ENCODE measurements around the gene GPRC6A.

GPRC6A gene

DNA sequence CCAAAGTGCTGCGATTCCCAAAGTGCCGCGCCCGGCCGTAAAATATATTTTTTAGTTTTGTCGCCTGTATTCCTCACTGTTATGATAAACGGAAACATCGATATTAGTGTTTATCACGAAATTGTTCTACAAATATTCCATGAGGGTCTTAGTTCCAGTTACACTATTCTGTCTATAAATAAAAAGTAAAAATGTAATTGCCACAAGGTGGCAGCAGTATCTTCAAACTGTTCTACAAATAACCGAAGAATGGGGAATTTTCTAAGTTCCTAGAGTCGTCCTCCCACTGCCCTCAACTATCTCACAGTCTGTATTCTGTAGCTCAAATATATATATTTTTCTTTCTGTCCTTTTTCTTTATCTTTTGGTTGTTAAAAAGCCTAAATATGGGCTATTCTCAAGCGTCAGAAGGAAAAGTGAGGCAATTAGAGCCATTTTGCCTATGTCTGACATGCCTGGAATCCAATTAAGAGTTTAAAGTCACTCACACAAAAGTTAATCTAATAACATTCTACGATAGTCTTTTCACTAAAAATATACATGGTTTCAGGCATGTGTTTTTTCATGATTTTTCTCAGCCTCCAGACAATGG is 49.2 kb downstream of the GPRC6A start:
- DNase-seq (ENCODE audit: low read depth in 3 of 3) = no peak

DNA sequence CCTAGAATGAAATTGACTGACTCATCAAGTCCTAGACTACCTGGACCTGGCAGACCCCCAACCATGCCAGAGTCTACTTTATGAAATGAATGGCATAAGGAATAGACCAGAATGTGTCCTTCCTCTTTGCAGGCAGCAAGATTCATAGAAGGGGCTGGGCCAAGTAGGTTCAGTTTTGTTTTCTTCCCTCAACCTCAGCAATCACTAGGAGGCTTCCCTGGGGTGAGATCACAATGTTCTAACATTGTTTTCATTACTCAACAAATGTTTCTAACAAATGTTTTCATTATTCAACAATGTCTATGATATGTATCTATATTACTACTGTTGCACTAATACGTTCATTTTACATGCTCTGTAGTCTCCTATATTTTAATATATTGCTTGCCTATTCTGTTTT is 55.0 kb downstream of the GPRC6A start:
- DNase-seq (ENCODE audit: low read depth in 3 of 3) = no peak

DNA sequence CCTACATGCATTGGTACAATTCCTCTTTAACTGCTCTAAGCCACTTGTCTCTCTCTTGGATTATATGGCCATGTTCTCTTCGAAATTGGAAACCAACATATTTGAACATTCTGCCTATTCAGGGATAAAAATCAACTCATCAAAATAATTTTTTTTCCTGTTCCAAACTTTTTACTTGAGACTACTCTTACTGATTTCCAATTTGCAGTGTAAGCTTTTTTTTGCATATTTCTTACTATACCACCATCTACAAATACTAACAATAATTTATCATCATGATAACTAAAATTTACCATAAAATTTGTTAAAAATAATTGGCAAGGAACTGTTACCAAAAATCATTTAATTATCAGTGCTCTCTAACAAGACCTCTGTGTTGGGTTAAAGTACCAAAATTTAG is 56.4 kb downstream of the GPRC6A start:
- DNase-seq (ENCODE audit: low read depth in 3 of 3) = no peak

DNA sequence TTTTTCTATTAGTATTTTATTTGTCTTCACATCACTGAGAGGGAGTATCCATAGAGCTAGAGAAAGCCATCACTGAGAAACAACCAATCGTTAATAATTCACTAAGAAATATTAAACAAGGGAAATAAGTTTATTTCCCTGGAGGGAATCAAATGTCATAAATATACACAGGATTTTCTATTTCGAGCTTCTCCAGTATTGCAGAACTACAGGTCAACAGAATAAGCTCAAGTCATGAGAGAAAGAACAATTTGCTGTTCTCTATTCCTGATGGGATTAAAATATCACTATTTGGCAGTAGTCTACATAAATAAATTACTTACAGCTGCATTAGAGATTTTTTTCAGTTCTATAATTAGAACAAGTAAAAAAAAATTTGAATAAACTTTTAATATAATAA is 61.2 kb downstream of the GPRC6A start:
- no peak for DNase-seq (ENCODE audit: low read depth in 3 of 3)

DNA sequence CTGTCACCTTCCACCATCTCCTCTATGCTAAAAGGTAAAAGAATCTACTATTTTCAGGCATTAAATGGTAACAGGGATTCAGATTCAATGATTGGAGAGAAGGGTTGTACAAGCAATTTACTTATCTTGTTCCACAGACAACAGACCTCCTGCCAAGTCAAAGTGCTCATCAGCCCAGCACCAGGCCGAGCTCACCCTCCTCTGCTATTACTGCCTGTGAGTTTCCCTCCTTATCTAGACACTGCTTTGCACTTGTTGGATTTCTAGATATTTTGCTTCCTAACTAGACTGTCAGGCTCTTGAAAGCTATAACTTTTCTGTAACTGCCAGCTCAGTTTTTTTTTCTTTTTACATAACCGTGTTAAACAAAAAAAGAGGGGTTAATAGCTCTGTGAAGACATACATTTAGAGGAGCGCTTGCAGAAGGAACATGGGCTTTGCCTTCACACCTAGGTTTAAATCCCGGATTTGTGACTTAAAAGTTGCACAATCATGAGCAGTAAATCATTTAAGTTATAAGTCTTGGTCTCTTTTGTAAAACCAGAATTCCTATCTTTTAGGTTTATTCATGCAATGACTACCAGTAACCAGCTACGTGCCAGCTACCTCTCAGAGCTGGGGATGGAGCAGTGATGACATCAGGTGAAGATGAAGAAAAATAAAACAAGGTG is 62.2 kb downstream of the GPRC6A start:
- DNase-seq (ENCODE audit: low read depth in 3 of 3) = no peak

DNA sequence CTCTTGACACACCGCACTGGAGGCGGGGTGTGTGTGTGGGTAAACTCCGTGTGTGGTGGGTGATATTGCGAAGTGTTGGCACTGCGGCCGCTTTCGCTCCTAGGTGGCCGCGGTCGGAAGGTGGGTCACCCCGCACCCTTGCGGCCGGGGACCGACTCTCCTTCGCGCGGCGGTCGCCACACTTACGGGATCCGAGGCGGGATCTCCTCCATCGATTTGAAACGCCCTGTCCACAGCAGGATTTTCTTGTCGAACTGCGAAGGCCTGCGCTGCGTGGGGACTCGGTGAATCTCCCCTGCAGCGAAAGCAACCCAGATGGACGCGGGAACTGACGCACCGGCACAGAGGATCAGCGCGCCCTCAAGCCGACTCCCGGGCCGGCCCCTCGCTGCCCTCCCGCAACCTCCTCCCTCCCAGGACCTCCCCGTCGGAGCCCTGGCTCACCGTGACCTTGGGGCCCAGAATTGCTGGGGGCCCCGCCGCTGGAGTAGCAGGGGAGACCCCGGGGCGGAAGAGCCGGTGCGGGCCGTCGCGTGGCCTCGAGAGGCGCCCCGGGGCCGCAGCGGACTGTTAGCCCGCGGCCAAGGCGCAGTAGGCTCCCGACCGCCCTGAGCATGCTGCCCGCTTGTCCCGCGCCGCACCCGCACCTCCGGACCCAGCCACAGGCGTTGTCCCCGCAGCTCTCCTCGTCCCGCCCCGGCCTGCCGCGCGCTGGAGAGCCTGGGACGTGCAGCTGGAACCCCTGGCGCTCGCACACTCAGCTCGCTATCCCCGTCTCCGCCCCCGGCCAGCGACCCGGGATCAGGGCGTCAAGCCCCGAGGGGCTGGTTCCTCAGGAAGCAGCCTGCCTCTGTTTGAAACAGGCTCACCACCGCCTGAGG is 63.7 kb downstream of the GPRC6A start, which contains the start of gene FAM162B:
FAM162B (minus strand) TSS at position 759 of the 881 bp plus-strand sequence; CDS start at position 616, 143 bp downstream.
- DNase-seq (ENCODE audit: low read depth in 3 of 3) = no peak

DNA sequence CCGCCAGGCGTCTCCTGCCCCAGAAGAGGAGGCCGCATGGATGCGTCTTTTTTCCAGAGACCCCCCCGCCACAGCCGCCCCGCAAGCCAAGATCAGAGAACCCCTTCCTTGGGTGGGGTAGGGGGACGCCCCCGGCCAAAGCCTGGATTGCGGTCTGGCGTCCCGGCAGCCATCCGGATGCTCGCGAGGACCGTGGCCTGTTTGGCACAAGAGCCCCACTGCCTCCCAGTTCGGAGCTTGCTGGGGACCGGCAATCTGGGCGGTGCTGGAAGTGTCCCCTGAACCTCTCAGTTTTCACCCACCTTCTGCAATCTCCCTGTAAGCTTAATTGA is 64.3 kb downstream of the GPRC6A start:
- no peak for DNase-seq (ENCODE audit: low read depth in 3 of 3)

DNA sequence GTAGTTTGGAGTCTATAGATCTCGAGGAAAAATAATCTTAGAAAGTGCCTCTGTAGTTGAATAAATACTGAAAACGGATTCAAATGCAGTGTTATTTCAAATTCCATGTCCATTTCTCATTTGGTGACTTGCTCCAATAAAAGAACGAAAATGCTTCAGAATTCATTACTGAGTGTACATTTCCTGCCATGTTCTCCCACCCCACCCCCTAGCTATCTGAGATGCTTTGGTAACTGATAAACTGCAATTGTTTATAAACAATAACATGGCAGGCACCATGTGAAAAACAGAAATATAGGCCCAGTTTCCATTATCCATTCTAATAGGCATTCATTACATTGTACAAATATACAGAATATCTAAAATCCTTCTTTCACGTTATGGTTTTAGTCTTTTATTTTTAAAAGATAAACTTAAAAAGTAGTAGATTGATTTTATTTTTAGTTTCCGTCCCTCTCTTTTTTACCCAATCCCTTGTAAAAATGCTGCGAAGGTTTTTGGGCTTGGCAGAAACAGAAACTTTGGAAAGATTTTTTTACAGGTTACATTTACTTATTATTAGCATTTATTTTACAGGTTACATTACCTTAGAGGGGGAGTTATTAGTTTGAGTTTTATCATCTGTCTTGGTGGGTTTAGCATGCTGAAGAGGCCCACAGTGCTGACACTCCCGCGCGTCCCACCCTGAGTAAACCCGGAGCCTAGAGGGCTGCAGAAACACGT is 64.8 kb downstream of the GPRC6A start:
- no peak for DNase-seq (ENCODE audit: low read depth in 3 of 3)

DNA sequence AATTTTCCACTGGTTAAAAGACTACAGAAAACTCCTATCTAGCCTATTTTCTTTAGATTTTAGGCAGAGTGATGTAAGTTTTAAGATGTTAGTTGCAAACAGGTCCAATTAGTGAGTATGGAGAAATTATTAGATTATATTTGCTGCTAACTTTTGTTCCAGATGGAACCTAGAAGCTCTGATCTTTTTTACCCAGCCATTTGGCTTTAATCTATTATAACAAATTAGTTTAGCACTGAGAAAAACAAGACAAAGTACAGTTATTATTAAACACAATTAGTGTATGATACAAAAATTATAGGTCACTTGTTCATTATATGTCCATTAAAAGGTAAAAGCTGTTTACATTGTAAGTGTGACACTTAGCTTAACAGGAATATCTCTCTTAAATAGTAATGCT is 65.8 kb downstream of the GPRC6A start:
- no peak for DNase-seq (ENCODE audit: low read depth in 3 of 3)

DNA sequence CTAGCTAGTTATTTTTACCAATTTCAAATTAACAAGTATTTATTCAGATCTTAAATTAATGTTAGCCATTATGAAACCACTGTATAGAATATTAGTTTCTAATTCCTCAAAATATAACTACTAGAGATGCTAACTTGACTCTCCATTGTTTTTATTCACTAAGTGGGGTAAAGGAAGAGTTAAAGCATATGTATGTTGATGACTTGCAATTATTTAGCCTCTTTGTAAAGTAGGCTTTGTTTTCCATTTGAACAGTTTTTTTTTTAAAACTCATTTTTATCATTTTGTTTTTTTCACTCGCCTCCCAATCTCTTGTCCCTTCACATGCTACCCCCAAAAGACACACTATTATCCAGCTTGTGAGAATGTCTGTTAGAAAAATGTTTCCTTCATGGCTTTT is 66.6 kb downstream of the GPRC6A start:
- no peak for DNase-seq (ENCODE audit: low read depth in 3 of 3)

DNA sequence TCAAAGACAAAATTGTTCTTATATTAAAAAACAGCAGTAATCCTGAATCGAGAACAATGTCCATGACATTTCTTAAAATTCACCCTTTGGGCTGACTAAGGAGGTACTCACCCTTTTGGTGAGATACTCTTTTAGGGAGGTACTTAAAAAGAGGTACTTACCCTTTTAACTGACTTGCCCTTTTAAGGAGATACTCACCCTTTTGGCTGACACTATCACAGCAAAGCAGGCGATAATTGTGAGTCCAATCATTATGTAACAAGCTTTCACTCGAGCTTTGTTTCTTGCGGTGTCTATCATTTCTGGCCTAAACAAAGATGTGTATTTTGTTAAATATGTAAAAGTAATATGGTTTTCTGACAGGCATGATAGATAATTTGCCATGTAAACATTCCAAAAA is 67.1 kb downstream of the GPRC6A start:
- no peak for DNase-seq (ENCODE audit: low read depth in 3 of 3)

DNA sequence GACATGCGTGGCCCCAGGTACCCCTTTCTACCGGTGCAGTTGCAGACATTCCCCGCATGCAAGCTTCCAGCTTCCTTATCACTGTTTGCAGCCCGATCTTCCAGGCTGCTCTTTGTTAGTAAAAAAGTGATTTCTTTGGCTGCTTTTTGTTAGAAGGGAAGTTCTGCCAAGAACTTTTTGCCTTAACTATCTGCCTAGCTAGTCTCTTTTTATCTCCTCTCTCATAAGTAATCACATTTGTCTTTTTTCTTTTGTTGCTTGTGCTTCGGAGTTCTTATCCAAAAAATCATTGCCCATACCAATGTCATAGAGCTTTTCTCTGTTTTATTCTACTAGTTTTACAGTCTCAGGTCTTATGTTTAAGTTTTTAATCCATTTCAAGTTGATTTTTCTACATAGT is 83.7 kb downstream of the GPRC6A start:
- no peak for DNase-seq (ENCODE audit: low read depth in 3 of 3)

All from stimulated activated CD4-positive, alpha-beta T cell treated with anti-CD3 and anti-CD28 coated beads, TNF-alpha, amount 100 ng/mL, for 4 hours (primary cell).